HEK293T (cell line): ENCODE results near the gene ZNF311.
"Not testable (repeated sequence)": the region's sequence is repeated elsewhere in the genome, so short reads cannot be mapped to it uniquely, and the experiment has no call there.

Source experiments
- CTCF ChIA-PET: fragments of 350-600 bp; formaldehyde crosslinking; extraction: SDS; loops from one replicate; lab custom pipeline; 2021; ENCODE audit warnings: antibody characterized with exemption, inconsistent platforms; lab: Yijun Ruan, JAX
- POLR2A ChIA-PET: fragments of 350-600 bp; formaldehyde crosslinking; extraction: SDS; loops from one replicate; lab custom pipeline; 2020; ENCODE audit warnings: antibody characterized with exemption, inconsistent platforms; lab: Yijun Ruan, JAX
- DNase-seq: peaks from one replicate; pipeline ENCODE4 v3.0.0; 2012; ENCODE audit warnings: mixed read lengths; ENCODE audit errors: extremely low spot score
- ARNT ChIP-seq: fragments of 450-650 bp; IDR thresholded peaks from 2 replicates; pipeline ENCODE4 v1.6.1; 2017; ENCODE audit warnings: mild to moderate bottlenecking
- BHLHE40 ChIP-seq: fragments of 450-650 bp; IDR thresholded peaks from 2 replicates; pipeline ENCODE4 v1.6.1; 2016; ENCODE audit warnings: mild to moderate bottlenecking, moderate library complexity, borderline replicate concordance
- CTBP1 ChIP-seq: fragments of 450-650 bp; IDR thresholded peaks from 2 replicates; pipeline ENCODE4 v1.6.1; 2016; ENCODE audit warnings: borderline replicate concordance
- ELF4 ChIP-seq: fragments of 450-650 bp; IDR thresholded peaks from 2 replicates; pipeline ENCODE4 v1.6.1; 2017; ENCODE audit warnings: antibody characterized with exemption
- FOXA1 ChIP-seq: fragments of 450-650 bp; IDR thresholded peaks from 2 replicates; pipeline ENCODE4 v1.6.1; 2016; ENCODE audit warnings: mild to moderate bottlenecking
- FOXK2 ChIP-seq: fragments of 450-650 bp; IDR thresholded peaks from 2 replicates; pipeline ENCODE4 v1.6.1; 2016; ENCODE audit warnings: mild to moderate bottlenecking
- FOXM1 ChIP-seq: fragments of 450-650 bp; IDR thresholded peaks from 2 replicates; pipeline ENCODE4 v1.6.1; 2017; ENCODE audit warnings: mild to moderate bottlenecking, borderline replicate concordance
- HDGF ChIP-seq: fragments of 450-650 bp; IDR thresholded peaks from 2 replicates; pipeline ENCODE4 v1.6.1; 2017; ENCODE audit warnings: antibody characterized with exemption, borderline replicate concordance
- L3MBTL2 ChIP-seq: fragments of 450-650 bp; conservative IDR thresholded peaks from 2 replicates; pipeline ENCODE4 v1.6.1; 2016; ENCODE audit warnings: mild to moderate bottlenecking
- LEF1 ChIP-seq: fragments of 450-650 bp; IDR thresholded peaks from 2 replicates; pipeline ENCODE4 v1.6.1; 2017; ENCODE audit warnings: mild to moderate bottlenecking, borderline replicate concordance
- NFRKB ChIP-seq: fragments of 450-650 bp; IDR thresholded peaks from 2 replicates; pipeline ENCODE4 v1.6.1; 2016; ENCODE audit warnings: mild to moderate bottlenecking, moderate library complexity
- SP1 ChIP-seq: fragments of 450-650 bp; IDR thresholded peaks from 2 replicates; pipeline ENCODE4 v1.6.1; 2017
- SUZ12 ChIP-seq: fragments of 450-650 bp; IDR thresholded peaks from 2 replicates; pipeline ENCODE4 v1.6.1; 2016; ENCODE audit warnings: mild to moderate bottlenecking
- TARDBP ChIP-seq: fragments of 450-650 bp; IDR thresholded peaks from 2 replicates; pipeline ENCODE4 v1.6.1; 2016
- ZNF384 ChIP-seq: fragments of 450-650 bp; IDR thresholded peaks from 2 replicates; pipeline ENCODE4 v1.6.1; 2016
- TF ChIP-seq, protein P1 (sequence below): fragments of 450-650 bp; IDR thresholded peaks from 2 replicates; pipeline ENCODE4 v1.6.1; 2016

The ZNF311 gene

DNA sequence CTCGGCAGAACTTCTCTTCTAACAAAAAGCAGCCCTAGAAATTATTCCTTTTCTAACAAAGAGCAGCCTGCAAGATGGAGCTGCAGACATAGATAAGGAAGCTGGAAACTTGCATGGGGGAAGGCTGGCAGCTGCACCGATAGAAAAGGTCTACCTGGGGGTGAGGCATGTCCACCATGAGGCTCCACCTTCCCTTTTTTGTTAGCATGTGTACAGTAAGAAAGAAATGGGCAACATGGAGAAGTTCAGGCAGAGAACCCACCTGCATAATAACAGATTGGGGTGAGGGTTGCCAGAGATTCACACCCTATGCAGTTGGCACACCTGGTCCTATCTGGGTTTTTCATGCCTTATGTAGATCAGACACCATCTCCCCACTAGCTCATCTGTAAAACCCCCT lies 25.4 kb downstream of the ZNF311 start:
- TF ChIP-seq, protein P1, sequence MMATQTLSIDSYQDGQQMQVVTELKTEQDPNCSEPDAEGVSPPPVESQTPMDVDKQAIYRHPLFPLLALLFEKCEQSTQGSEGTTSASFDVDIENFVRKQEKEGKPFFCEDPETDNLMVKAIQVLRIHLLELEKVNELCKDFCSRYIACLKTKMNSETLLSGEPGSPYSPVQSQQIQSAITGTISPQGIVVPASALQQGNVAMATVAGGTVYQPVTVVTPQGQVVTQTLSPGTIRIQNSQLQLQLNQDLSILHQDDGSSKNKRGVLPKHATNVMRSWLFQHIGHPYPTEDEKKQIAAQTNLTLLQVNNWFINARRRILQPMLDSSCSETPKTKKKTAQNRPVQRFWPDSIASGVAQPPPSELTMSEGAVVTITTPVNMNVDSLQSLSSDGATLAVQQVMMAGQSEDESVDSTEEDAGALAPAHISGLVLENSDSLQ = no peak
- TF ChIP-seq HDGF = no peak
- TF ChIP-seq SUZ12 = no peak
- no peak for TF ChIP-seq CTBP1
- TF ChIP-seq TARDBP = no peak
- no peak for TF ChIP-seq LEF1
- no peak for TF ChIP-seq NFRKB
- TF ChIP-seq FOXM1 = no peak
- no peak for TF ChIP-seq L3MBTL2
- no peak for TF ChIP-seq FOXK2
- ChIA-PET POLR2A (interaction anchor here (1.7 kb wide), 1 partner anchor 84 kb away, joined by 8 read pairs; no protein-coding TSS in a partner anchor), CTCF (interaction anchor here (3.3 kb wide), 1 partner anchor 142 kb away, joined by 18 read pairs; no protein-coding TSS in a partner anchor)
- no peak for DNase-seq

DNA sequence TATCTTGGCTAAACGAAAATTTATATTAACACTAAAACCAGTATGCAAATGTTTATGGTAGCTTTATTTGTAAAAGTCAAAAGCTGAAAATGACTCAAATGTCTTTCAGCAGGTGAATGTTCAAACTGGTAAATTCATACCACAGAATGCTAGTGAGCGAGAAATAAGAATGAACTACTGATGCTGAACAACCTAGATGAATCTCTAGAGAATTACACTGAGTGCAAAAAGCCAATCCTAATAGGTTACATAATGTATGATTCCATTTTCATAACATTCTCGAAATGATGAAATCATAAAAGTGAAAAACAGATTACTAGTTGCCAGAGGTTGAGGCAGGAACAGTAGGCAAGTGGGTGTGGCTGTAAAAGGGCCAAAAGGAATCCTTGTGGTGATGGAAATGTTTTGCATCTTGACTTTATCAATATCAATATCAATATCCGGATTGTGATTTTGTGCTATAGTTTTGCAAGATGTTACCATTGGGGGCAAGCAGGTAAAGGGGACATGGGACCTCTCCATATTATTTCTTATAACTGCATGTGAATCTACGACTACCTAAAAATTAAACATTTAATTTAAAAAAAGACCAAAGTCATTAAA lies 26.1 kb downstream of the ZNF311 start:
- POLR2A ChIA-PET = no interaction called here
- no peak for DNase-seq
- CTCF ChIA-PET = no interaction called here
- TF ChIP-seq ARNT = no peak
- TF ChIP-seq SP1 = no peak
- TF ChIP-seq ZNF384 = no peak
- no peak for TF ChIP-seq FOXA1
- no peak for TF ChIP-seq NFRKB
- no peak for TF ChIP-seq BHLHE40

DNA sequence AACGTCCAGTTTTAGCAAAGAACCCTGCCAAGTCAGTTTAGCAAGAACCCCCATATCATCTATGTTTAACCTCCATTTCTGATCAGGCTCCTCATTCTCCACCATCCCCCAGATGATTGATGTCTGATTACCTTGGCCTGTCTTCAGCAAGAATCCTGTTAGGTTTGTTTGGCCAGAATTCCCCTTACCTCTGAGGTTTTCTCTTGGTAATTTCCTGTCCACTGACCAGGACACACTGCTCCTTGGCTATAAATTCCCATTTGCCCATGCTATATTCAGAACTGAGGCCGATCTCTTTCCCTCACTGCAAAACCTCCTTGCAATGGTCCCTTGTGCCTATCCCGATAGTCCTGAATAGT lies 27.0 kb downstream of the ZNF311 start:
- ChIA-PET POLR2A (no interaction called here), CTCF (no interaction called here)
- no peak for TF ChIP-seq SP1
- no peak for TF ChIP-seq NFRKB
- TF ChIP-seq BHLHE40 = no peak
- TF ChIP-seq CTBP1 = no peak
- no peak for TF ChIP-seq HDGF
- no peak for DNase-seq

DNA sequence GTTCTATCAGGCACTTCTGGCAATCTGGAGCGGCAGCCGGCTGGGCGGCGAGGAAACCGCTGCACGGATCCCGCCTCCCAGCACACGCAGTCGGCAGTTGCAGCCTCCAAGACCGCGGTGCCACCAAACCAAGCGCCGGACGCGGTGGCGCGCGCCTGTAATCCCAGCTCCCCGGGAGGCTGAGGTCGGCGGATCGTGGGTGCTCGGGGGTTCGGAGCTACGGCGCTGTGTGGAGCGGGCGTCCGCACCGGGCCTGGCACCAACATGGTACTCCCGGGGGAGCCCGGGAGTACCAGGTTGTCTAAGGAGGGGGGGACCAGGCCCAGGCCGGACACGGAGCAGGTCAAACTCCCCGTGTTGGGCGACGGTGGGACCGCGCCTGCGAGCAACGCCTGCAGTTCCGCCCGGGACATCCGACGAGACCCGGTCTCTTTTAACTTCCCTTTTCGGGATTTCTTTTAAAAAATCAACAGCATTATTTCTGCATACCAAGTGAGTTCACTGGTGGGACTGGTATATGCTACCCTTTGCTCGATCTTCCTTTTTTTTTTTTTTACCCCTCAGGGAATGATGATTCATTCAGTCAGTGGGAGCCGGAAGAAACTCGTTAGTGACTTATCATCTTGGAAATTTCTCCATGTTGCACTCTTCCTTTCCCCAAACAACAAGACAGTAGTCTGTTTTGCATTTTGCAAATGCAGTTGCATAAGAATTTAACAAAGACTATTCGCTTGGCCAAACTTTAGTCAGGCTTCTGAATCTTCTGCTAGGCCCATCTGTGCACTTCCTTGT lies 27.6 kb downstream of the ZNF311 start:
- CTCF ChIA-PET = no interaction called here

DNA sequence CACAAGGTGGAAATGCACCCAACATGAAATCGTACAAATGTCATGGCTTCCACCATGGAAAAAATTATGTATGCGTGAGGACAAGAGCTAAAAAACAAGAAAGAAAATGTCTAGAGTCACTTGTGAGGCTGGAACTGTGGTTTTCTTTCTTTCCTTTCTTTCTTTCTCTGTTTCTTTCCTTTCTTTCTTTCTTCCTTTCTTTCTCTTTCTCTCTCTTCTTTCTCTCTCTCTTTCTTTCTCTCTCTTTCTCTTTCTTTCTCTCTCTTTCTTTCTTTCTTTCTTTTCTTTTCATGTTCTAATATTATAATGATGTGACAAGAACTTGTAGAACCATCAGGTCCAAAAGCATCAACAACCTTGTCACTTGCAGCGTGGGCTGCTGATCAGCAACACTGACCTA lies 28.4 kb downstream of the ZNF311 start:
- TF ChIP-seq ELF4 (no peak), ARNT (no peak)
- DNase-seq = no peak
- ChIA-PET CTCF (no interaction called here), POLR2A (interaction anchor here (2.7 kb wide), 1 partner anchor 9 kb away, joined by 10 read pairs; no protein-coding TSS in a partner anchor)

More for the DNA sequence above, 27.6 kb downstream of the ZNF311 start:
- DNase-seq = no peak
- TF ChIP-seq HDGF (no peak), ARNT (no peak), SP1 (no peak), CTBP1 (no peak), FOXA1 (no peak), L3MBTL2 (no peak), FOXK2 (no peak), ELF4 (no peak), ZNF384 (no peak), NFRKB (no peak), TARDBP (no peak), SUZ12 (no peak), BHLHE40 (no peak), FOXM1 (no peak)
- TF ChIP-seq, protein P1 = no peak
- POLR2A ChIA-PET = interaction anchor here (2.7 kb wide), 1 partner anchor 8 kb away, joined by 10 read pairs; no protein-coding TSS in a partner anchor

DNA sequence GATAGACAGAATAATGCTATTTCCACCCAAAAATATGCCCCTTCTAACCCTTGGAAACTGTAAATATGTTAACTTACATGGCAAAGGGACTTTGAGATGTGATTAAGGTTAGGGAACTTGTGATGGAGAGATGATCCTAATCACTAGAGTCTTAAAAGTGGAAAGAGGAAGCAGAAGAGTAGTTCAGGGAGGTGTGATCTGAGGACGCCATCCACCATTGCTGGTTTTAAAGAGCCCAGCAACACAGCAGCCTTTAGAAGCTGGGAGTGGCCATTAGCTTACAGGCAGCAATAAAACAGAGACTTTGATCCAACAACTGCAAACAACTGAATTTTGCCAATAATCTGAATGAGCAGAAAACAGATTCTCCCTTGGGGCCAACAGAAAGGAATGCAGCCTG lies 30.6 kb downstream of the ZNF311 start:
- ChIA-PET CTCF (no interaction called here), POLR2A (interaction anchor here (2.7 kb wide), 1 partner anchor 11 kb away, joined by 10 read pairs; no protein-coding TSS in a partner anchor)
- TF ChIP-seq ELF4 = no peak
- TF ChIP-seq FOXA1 = no peak
- TF ChIP-seq, protein P1 = no peak
- TF ChIP-seq BHLHE40 = no peak
- TF ChIP-seq FOXK2 = no peak
- TF ChIP-seq TARDBP = no peak
- TF ChIP-seq L3MBTL2 = no peak
- no peak for DNase-seq

DNA sequence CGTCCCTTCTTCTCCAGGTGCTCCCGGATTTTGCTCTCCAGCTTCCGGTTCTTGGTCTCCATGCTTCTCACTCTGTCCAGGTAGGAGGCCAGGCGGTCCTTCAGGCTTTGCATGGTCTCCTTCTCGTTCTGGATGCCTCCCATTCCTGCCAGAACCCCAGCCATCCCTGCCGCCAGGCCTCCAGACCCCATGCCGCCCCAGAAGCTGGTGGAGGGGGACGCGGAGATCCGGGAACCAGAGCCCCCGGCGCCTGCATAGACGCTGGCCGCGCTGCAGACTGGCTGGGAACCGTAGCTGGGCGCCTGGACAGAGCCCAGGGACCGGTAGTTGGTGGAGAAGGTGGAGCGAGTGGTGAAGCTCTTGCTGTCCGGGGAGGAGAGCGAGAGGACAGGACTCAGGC lies 35.1 kb downstream of the ZNF311 start:
- DNase-seq, CTCF ChIA-PET: not testable (repeated sequence)
- POLR2A ChIA-PET = interaction anchor here (1.1 to 1.6 kb wide), 2 partner anchors 11 to 16 kb away, joined by 3 to 4 read pairs; no protein-coding TSS in a partner anchor
